OCI-LY3 (cell line): ENCODE results near the gene COLEC11.

ENCODE experiments used
- H2AFZ ChIP-seq: fragments of 200-600, 300-600 bp; shearing (Covaris generic); 2 replicates; pipeline ENCODE4 v1.6.0; 2014; ENCODE audit warnings: antibody characterized with exemption, low read depth, low read length
- H3K27ac ChIP-seq: fragments of 200-600, 300-600 bp; sonication (generic); 2 replicates; pipeline ENCODE4 v1.5.1; 2014; ENCODE audit warnings: mild to moderate bottlenecking, low read length, moderate library complexity, mixed read lengths
- H3K27me3 ChIP-seq: fragments of 200-600, 300-600 bp; sonication (generic); 2 replicates; pipeline ENCODE4 v1.6.1; 2014; ENCODE audit warnings: low read depth, low read length, mixed read lengths
- H3K36me3 ChIP-seq: fragments of 200-600, 300-600 bp; sonication (generic); replicated peaks from 2 replicates; pipeline ENCODE3; 2014; ENCODE audit warnings: low read depth, low read length, mixed read lengths
- H3K4me1 ChIP-seq: fragments of 300-600, 200-600 bp; sonication (generic); 2 replicates; pipeline ENCODE4 v1.6.1; 2014; ENCODE audit warnings: low read length, mixed read lengths
- H3K4me2 ChIP-seq: fragments of 200-600, 300-600 bp; sonication (generic); 2 replicates; pipeline ENCODE4 v1.6.1; 2014; ENCODE audit warnings: low read length, mixed read lengths
- H3K4me3 ChIP-seq: fragments of 300-600, 200-600 bp; sonication (generic); 2 replicates; pipeline ENCODE4 v1.5.1; 2014; ENCODE audit warnings: antibody characterized with exemption, mild to moderate bottlenecking, low read length, moderate library complexity
- H3K79me2 ChIP-seq: fragments of 300-600, 200-600 bp; shearing (Covaris generic); 2 replicates; pipeline ENCODE4 v1.6.1; 2014; ENCODE audit warnings: mild to moderate bottlenecking, low read length, mixed read lengths
- H3K9ac ChIP-seq: fragments of 300-600, 200-600 bp; shearing (Covaris generic); 2 replicates; pipeline ENCODE4 v1.6.0; 2014; ENCODE audit warnings: mild to moderate bottlenecking, low read length, moderate library complexity
- H3K9me3 ChIP-seq: fragments of 200-600, 300-600 bp; shearing (Covaris generic); 2 replicates; pipeline ENCODE4 v1.6.1; 2014; ENCODE audit warnings: low read length, mixed read lengths; ENCODE audit not compliant: insufficient read depth
- H4K20me1 ChIP-seq: fragments of 200-600, 300-600 bp; sonication (generic); 2 replicates; pipeline ENCODE4 v1.6.1; 2016; ENCODE audit warnings: low read length, mixed read lengths; ENCODE audit not compliant: insufficient read depth
- EZH2phosphoT487 ChIP-seq: fragments of 200-600 bp; shearing (Covaris generic); IDR thresholded peaks from 2 replicates; pipeline ENCODE4 v1.6.1; 2018; ENCODE audit warnings: antibody characterized with exemption, mixed run types, low read depth
- TF ChIP-seq, protein P1 (sequence below): fragments of 200-600, 300-600 bp; sonication (generic); IDR thresholded peaks from 2 replicates; pipeline ENCODE4 v1.5.1; 2014; ENCODE audit warnings: antibody characterized with exemption, low read length, low read depth

The COLEC11 gene

DNA sequence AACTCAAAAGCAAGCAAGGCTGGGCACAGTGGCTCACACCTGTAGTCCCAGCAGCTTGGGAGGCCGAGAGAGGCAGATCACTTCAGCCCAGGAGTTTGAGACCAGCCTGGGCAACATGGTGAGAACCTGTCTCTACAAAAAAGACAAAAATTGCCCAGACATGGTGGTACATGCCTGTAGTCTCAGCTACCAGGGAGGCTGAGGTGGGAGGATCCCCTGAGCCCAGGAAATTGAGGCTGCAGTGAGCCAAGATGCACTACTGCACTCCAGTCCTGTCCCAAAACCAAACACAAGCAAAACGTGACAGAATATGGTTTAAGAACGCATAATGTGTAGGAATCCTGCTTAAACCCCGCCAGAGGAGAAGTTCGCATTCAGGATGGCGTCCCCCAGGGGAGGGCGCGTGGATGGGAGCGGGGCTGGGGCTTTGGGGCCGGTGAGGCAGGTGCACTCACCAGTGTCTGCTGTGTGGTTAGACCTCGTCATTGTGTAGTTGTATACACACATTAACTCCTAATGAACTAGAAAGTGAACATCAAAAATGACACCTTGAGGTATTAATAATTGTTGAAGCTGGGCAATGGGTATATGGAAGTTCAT, 5.4 kb downstream of the COLEC11 start:
- no peaks in the 10 kb centered on the region for H3K27me3 ChIP-seq
- no peak overlapping the region for H3K9ac ChIP-seq
- H3K9me3 ChIP-seq: no peaks in the 10 kb centered on the region
- H3K4me1 ChIP-seq: peaks cover 19% of the 10 kb centered on the region
- no peak overlapping the region for H3K4me3 ChIP-seq
- no peak overlapping the region for H2AFZ ChIP-seq
- no peaks in the 10 kb centered on the region for H3K79me2 ChIP-seq
- TF ChIP-seq EZH2phosphoT487: no peak
- TF ChIP-seq, protein P1, sequence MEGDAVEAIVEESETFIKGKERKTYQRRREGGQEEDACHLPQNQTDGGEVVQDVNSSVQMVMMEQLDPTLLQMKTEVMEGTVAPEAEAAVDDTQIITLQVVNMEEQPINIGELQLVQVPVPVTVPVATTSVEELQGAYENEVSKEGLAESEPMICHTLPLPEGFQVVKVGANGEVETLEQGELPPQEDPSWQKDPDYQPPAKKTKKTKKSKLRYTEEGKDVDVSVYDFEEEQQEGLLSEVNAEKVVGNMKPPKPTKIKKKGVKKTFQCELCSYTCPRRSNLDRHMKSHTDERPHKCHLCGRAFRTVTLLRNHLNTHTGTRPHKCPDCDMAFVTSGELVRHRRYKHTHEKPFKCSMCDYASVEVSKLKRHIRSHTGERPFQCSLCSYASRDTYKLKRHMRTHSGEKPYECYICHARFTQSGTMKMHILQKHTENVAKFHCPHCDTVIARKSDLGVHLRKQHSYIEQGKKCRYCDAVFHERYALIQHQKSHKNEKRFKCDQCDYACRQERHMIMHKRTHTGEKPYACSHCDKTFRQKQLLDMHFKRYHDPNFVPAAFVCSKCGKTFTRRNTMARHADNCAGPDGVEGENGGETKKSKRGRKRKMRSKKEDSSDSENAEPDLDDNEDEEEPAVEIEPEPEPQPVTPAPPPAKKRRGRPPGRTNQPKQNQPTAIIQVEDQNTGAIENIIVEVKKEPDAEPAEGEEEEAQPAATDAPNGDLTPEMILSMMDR: no peak
- H3K36me3 ChIP-seq: no peaks in the 10 kb centered on the region
- H3K4me2 ChIP-seq: no peak overlapping the region
- H4K20me1 ChIP-seq: no peaks in the 10 kb centered on the region
- no peak overlapping the region for H3K27ac ChIP-seq

DNA sequence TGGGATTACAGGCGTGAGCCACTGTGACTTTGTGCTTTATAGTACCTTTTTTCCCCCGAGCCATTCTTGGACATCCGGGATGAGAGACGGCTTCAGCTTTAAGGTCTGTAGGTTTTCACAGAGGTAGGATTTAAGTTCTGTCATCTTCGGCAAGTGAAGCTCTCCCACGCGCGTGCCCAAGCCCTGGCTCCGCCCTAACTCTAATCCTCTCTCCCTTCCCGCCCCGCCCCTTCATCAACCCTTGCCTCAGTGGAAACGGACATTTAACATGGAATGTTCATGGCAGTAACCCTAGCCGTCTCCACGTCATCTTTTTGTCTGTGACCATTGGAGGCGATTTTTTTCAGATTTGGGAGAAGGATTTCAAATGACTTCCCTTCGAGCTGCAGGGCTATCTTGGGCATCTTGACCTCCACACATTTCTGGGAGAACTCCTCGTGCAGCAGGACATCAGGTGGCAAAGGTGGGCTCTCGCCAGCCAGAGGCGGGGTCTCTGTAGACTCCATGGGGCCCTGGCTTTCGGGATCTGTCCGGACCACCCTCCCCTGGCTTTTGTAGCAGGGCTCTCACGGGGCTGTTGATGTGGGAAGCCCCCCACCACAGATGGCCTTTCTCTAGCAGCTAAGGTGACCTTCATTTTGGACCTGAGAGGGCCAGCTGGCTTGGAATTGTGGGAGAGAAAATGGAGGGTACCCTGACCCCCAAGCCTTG, 6.8 kb downstream of the COLEC11 start:
- Histone ChIP-seq H3K36me3 (no peaks in the 10 kb centered on the region), H3K27me3 (no peaks in the 10 kb centered on the region), H3K27ac (no peak overlapping the region), H3K9me3 (no peaks in the 10 kb centered on the region), H4K20me1 (no peaks in the 10 kb centered on the region), H3K4me2 (no peak overlapping the region), H3K79me2 (no peaks in the 10 kb centered on the region), H3K4me1 (peaks cover 12% of the 10 kb centered on the region), H3K9ac (no peak overlapping the region), H3K4me3 (no peak overlapping the region), H2AFZ (no peak overlapping the region)
- TF ChIP-seq, protein P1: no peak
- TF ChIP-seq EZH2phosphoT487: no peak

DNA sequence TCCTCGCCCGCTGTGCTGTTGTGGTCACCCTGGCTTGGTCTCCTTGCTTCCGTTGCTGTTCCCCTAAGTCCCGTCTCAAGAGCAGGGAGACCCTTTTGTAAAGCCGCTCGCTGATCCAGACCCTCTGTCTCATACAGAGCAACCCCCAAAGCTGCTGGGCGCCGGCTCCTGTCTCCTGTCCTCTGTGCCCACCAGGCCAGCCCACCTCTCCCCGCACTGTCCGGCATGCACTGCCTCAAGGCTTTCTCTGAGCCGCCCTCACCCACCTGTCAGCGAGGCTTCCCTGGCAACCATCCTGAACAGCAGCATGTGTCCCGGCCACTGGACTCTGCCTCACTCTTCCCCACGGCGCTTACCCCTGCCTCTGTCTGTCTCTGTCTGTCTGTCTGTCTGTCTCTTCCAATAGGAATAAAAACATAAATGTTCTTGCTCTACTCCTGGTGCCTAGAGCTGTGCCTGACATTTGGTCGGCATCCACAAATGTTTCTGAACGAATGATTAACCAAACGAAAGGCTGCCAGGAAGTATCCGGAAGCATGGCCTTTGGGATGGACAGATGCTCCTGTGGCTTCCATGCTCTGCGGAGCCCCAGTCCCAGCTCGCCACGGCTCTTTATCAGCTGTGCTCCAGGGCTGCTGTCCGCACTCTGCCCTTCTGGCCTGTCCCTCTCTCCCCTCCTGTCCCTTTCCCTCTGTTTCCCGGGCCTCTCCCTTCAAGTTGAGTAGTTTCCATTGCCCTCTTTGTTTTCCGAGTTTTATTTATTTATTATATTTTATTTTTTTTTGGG, 7.8 kb downstream of the COLEC11 start:
- H2AFZ ChIP-seq: no peak overlapping the region
- H3K9me3 ChIP-seq: no peaks in the 10 kb centered on the region
- no peaks in the 10 kb centered on the region for H3K36me3 ChIP-seq
- no peaks in the 10 kb centered on the region for H3K27me3 ChIP-seq
- H3K4me1 ChIP-seq: peaks cover 12% of the 10 kb centered on the region
- H3K4me3 ChIP-seq: no peak overlapping the region
- TF ChIP-seq, protein P1: no peak
- no peak for TF ChIP-seq EZH2phosphoT487
- no peak overlapping the region for H3K9ac ChIP-seq
- no peaks in the 10 kb centered on the region for H3K79me2 ChIP-seq
- H3K4me2 ChIP-seq: no peak overlapping the region
- H3K27ac ChIP-seq: no peak overlapping the region
- H4K20me1 ChIP-seq: no peaks in the 10 kb centered on the region
